ENCODE measurements around the gene TTYH2. TPM values are rescaled to one million over a fixed set of nuclear protein-coding genes. Genes with fewer than 3 reads are reported as not detected.

The TTYH2 gene
- total RNA-seq, 1 experiment from 2014 or later = 1.5 TPM

DNA sequence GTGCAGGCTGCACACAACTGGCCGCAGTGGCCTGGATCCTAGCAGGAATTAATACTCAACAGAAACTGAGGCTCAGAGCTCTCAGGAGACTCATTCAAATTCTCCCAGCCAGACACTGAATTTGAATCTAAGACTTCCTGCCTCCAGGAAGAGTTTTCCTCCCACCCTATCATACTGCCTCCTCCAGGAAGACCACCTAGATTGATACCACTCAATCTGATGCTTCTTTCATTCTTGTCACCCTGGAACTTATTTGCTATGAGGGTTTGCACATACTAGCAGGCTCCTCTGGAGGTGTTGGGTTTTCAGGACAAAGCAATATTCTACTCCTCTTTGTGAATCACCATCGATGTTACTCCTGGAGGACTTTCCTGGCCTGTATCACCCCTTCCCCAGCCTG, 15.6 kb upstream of the TTYH2 start:
- ChIA-PET CTCF (no interaction called here), POLR2A (ENCODE audit: unreplicated experiment) (no interaction called here)
- DNase-seq = no peak
- peaks cover 97% of the 10 kb centered on the region for H3K27me3 ChIP-seq (ENCODE audit: insufficient read depth, low read depth)
- no peaks in the 10 kb centered on the region for H3F3A ChIP-seq (ENCODE audit: insufficient read depth, low read depth)
- H3K4me2 ChIP-seq = no peak overlapping the region
- peaks cover 8% of the 10 kb centered on the region; the same call in 1 of the 2 replicates for H4K20me1 ChIP-seq (ENCODE audit: insufficient read depth)
- no peak overlapping the region for H3K27ac ChIP-seq
- TF ChIP-seq, protein P1, sequence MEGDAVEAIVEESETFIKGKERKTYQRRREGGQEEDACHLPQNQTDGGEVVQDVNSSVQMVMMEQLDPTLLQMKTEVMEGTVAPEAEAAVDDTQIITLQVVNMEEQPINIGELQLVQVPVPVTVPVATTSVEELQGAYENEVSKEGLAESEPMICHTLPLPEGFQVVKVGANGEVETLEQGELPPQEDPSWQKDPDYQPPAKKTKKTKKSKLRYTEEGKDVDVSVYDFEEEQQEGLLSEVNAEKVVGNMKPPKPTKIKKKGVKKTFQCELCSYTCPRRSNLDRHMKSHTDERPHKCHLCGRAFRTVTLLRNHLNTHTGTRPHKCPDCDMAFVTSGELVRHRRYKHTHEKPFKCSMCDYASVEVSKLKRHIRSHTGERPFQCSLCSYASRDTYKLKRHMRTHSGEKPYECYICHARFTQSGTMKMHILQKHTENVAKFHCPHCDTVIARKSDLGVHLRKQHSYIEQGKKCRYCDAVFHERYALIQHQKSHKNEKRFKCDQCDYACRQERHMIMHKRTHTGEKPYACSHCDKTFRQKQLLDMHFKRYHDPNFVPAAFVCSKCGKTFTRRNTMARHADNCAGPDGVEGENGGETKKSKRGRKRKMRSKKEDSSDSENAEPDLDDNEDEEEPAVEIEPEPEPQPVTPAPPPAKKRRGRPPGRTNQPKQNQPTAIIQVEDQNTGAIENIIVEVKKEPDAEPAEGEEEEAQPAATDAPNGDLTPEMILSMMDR (conservative IDR thresholded peaks at IDR 0.05) = no peak
- TF ChIP-seq EZH2 (IDR thresholded peaks at IDR 0.05; ENCODE audit: low read depth) = no peak
- no peaks in the 10 kb centered on the region for H3K4me1 ChIP-seq (replicated peaks; ENCODE audit: insufficient read depth)
- no TSS peak for BruUV-seq (replicated peaks)
- H3K36me3 ChIP-seq (ENCODE audit: low read depth) = no peaks in the 10 kb centered on the region
- no peaks in the 10 kb centered on the region for H3K79me2 ChIP-seq (ENCODE audit: low read depth)
- intact Hi-C loops (cut with micrococcal nuclease; ENCODE audit: unreplicated experiment) = loop anchor here (10.0 kb wide), 1 partner anchor 1473 kb away; no protein-coding TSS in a partner anchor
- no peaks in the 10 kb centered on the region for H3K9me3 ChIP-seq (ENCODE audit: insufficient read depth, low read depth)
- no peaks in the 10 kb centered on the region for H3K9me2 ChIP-seq (ENCODE audit: insufficient read depth)
- no peak overlapping the region for H2AFZ ChIP-seq
- H3K4me3 ChIP-seq = no peak overlapping the region

DNA sequence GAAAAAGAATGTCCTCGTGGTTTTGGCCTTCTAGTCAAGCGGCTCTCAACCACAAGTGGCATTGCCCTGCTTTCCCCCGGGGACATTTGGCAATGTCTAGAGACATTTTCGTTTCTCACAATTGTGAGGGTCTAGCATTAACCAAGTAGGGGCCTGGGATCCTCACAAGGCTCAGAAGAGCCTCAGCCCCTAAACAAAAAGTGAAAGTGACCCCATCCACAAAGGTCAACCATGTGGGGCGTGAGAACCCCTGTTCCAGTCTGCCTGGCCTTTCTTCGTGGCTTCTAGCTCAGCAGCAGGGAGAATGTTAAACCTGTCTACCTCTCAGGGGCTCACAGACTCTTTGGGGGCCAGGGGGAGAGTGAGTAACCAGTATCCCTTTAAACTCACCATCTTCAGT, 14.7 kb upstream of the TTYH2 start:
- H3K4me3 ChIP-seq = no peak overlapping the region
- BruUV-seq (replicated peaks) = no TSS peak
- no peaks in the 10 kb centered on the region for H3K4me1 ChIP-seq (replicated peaks; ENCODE audit: insufficient read depth)
- H2AFZ ChIP-seq = no peak overlapping the region
- no peak overlapping the region for H3K4me2 ChIP-seq
- ChIA-PET CTCF (no interaction called here), POLR2A (ENCODE audit: unreplicated experiment) (no interaction called here)
- H4K20me1 ChIP-seq (ENCODE audit: insufficient read depth) = peaks cover 7% of the 10 kb centered on the region; the same call in 1 of the 2 replicates
- no peaks in the 10 kb centered on the region for H3F3A ChIP-seq (ENCODE audit: insufficient read depth, low read depth)
- no peak for DNase-seq
- peaks cover 93% of the 10 kb centered on the region for H3K27me3 ChIP-seq (ENCODE audit: insufficient read depth, low read depth)
- peaks cover 2% of the 10 kb centered on the region for H3K79me2 ChIP-seq (ENCODE audit: low read depth)
- intact Hi-C loops (cut with micrococcal nuclease; ENCODE audit: unreplicated experiment) = loop anchor here (1.0 to 10.0 kb wide), 2 partner anchors 771 to 1474 kb away; no protein-coding TSS in a partner anchor
- H3K9me3 ChIP-seq (ENCODE audit: insufficient read depth, low read depth) = no peaks in the 10 kb centered on the region
- H3K36me3 ChIP-seq (ENCODE audit: low read depth) = no peaks in the 10 kb centered on the region
- no peak for TF ChIP-seq EZH2 (IDR thresholded peaks at IDR 0.05; ENCODE audit: low read depth)
- TF ChIP-seq, protein P1 (conservative IDR thresholded peaks at IDR 0.05) = no peak
- no peaks in the 10 kb centered on the region for H3K9me2 ChIP-seq (ENCODE audit: insufficient read depth)
- no peak overlapping the region for H3K27ac ChIP-seq

DNA sequence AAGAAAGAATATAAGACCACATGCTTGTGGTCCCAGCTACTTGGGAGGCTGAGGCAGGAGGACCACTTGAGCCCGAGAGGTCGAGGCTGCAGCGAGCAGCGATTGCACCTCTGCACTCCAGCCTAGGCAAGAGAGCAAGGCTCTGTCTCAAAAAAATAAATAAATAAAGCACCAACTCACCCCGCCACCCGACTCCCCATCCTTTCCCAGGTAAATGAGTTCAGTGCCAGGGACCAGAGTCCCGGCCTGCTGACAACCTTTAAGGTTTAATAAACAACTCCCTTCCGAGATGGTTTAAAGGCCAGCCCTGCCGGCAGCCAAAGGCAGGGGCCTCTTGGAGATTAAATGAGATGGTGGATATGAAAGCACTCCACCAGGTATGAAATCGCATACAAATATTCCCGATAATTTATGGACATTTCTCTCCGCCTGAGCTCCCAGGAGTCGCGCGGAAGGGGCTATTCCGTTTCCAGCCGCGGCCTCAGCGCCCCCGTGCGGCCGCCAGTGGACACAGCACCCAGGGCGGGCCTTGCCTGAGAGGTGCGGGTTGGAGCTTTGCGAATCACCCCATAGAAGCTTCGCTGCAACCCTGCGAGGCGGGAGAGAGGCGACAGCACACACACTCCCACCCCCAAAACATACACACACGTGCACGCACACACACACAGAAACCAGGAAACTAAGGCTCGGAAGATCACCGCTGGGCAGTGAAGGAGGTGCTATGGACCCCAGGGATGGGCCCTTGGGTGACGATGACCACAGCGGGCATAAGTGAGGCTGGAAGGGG, 13.9 kb upstream of the TTYH2 start:
- no peak overlapping the region for H3K4me3 ChIP-seq
- H3K27me3 ChIP-seq (ENCODE audit: insufficient read depth, low read depth) = peaks cover 86% of the 10 kb centered on the region

More for the DNA sequence above, 13.9 kb upstream of the TTYH2 start:
- CTCF ChIA-PET = interaction anchor here (0.7 to 1.1 kb wide), 3 partner anchors 8 to 110 kb away, joined by 4 to 8 read pairs (median 4); no protein-coding TSS in a partner anchor
- no peaks in the 10 kb centered on the region for H3K9me3 ChIP-seq (ENCODE audit: insufficient read depth, low read depth)
- H4K20me1 ChIP-seq (ENCODE audit: insufficient read depth) = peaks cover 7% of the 10 kb centered on the region
- no peak overlapping the region for H3K27ac ChIP-seq
- peaks cover 10% of the 10 kb centered on the region for H3K79me2 ChIP-seq (ENCODE audit: low read depth)
- H3F3A ChIP-seq (ENCODE audit: insufficient read depth, low read depth) = no peaks in the 10 kb centered on the region
- TF ChIP-seq, protein P1 (conservative IDR thresholded peaks at IDR 0.05) = peak; percentile 96
- no peak for TF ChIP-seq EZH2 (IDR thresholded peaks at IDR 0.05; ENCODE audit: low read depth)
- H2AFZ ChIP-seq = no peak overlapping the region
- peak overlapping the region; percentile 50; the same call in 1 of the 2 replicates for H3K4me2 ChIP-seq
- DNase-seq = peak in 1 of 2 experiments; percentile 72
- no TSS peak for BruUV-seq (replicated peaks)
- H3K36me3 ChIP-seq (ENCODE audit: low read depth) = peaks cover 6% of the 10 kb centered on the region
- no peaks in the 10 kb centered on the region for H3K9me2 ChIP-seq (ENCODE audit: insufficient read depth)
- intact Hi-C loops (cut with micrococcal nuclease; ENCODE audit: unreplicated experiment) = loop anchor here (1.0 to 10.0 kb wide), 2 partner anchors 772 to 1475 kb away; no protein-coding TSS in a partner anchor
- no peaks in the 10 kb centered on the region for H3K4me1 ChIP-seq (replicated peaks; ENCODE audit: insufficient read depth)
- POLR2A ChIA-PET (ENCODE audit: unreplicated experiment) = interaction anchor here (0.7 kb wide), 2 partner anchors 97 to 773 kb away, joined by 3 to 4 read pairs; no protein-coding TSS in a partner anchor
